ENCODE data around the gene INKA2. TPM values are rescaled to one million over a fixed set of nuclear protein-coding genes. Genes with fewer than 3 reads are reported as not detected.

The INKA2 gene
- total RNA-seq, 1 donor from 2014 or later: 5.5 TPM

GRCh38 chr1:111729946-111730681 is 9.1 kb downstream of the INKA2 start:
- no peaks in the 10 kb centered on the region for H3K9me3 Mint-ChIP-seq (ENCODE audit: unreplicated experiment)
- peak overlapping the region; percentile 20 for H3K27ac Mint-ChIP-seq (ENCODE audit: unreplicated experiment)
- TF ChIP-seq, protein P1, sequence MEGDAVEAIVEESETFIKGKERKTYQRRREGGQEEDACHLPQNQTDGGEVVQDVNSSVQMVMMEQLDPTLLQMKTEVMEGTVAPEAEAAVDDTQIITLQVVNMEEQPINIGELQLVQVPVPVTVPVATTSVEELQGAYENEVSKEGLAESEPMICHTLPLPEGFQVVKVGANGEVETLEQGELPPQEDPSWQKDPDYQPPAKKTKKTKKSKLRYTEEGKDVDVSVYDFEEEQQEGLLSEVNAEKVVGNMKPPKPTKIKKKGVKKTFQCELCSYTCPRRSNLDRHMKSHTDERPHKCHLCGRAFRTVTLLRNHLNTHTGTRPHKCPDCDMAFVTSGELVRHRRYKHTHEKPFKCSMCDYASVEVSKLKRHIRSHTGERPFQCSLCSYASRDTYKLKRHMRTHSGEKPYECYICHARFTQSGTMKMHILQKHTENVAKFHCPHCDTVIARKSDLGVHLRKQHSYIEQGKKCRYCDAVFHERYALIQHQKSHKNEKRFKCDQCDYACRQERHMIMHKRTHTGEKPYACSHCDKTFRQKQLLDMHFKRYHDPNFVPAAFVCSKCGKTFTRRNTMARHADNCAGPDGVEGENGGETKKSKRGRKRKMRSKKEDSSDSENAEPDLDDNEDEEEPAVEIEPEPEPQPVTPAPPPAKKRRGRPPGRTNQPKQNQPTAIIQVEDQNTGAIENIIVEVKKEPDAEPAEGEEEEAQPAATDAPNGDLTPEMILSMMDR (IDR thresholded peaks at IDR 0.05): no peak
- no peaks in the 10 kb centered on the region for H3K27me3 Mint-ChIP-seq (ENCODE audit: unreplicated experiment)
- no peak overlapping the region for H3K4me3 Mint-ChIP-seq (ENCODE audit: unreplicated experiment)
- H3K36me3 Mint-ChIP-seq (ENCODE audit: unreplicated experiment): no peaks in the 10 kb centered on the region
- DNase-seq (ENCODE audit: extremely low spot score, unreplicated experiment): peak; percentile 56
- peaks cover 7% of the 10 kb centered on the region for H3K4me1 Mint-ChIP-seq (ENCODE audit: unreplicated experiment)

DNA sequence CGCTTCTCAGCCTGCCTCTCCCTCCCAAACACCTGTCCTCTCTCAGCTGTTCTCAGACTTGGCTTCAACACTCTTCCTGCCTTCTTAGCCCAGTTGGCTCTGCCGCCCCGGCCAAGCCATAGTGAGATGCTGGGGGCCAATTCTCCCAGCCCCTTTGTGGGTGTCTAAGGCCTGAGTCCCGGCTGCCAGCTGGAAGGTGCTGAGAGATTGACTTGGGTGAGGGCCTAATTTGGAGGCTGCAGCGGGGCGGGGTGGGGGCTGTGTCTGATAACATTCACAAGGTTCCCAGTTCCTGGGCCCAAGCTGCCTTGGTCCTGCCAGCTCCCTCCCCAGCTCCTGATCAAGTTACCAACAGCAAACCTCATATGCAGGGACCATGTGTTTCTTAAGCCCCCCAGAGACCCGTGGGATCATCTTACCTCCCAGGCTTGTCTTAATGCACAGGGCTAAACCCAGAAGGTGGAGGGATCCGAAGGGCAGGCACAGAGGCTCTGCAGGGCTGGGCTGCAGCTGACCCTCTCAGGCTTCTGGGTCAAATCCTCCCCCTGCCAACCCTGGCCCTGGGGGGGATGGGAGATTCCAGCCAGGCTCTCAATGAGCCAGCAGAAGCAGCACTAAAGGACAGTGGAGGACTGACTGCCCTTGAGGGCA is 9.8 kb downstream of the INKA2 start:
- DNase-seq (ENCODE audit: extremely low spot score, unreplicated experiment): peak; percentile 80
- Mint-ChIP-seq H3K4me1 (ENCODE audit: unreplicated experiment) (peaks cover 11% of the 10 kb centered on the region), H3K27ac (ENCODE audit: unreplicated experiment) (no peak overlapping the region), H3K9me3 (ENCODE audit: unreplicated experiment) (no peaks in the 10 kb centered on the region), H3K4me3 (ENCODE audit: unreplicated experiment) (no peak overlapping the region), H3K27me3 (ENCODE audit: unreplicated experiment) (no peaks in the 10 kb centered on the region), H3K36me3 (ENCODE audit: unreplicated experiment) (no peaks in the 10 kb centered on the region)
- TF ChIP-seq, protein P1 (IDR thresholded peaks at IDR 0.05): no peak

GRCh38 chr1:111727056-111727455 is 12.1 kb downstream of the INKA2 start:
- Mint-ChIP-seq H3K27me3 (ENCODE audit: unreplicated experiment) (no peaks in the 10 kb centered on the region), H3K9me3 (ENCODE audit: unreplicated experiment) (no peaks in the 10 kb centered on the region), H3K4me1 (ENCODE audit: unreplicated experiment) (peaks cover 5% of the 10 kb centered on the region), H3K27ac (ENCODE audit: unreplicated experiment) (no peak overlapping the region), H3K36me3 (ENCODE audit: unreplicated experiment) (no peaks in the 10 kb centered on the region), H3K4me3 (ENCODE audit: unreplicated experiment) (no peak overlapping the region)
- TF ChIP-seq, protein P1 (IDR thresholded peaks at IDR 0.05): no peak
- DNase-seq (ENCODE audit: extremely low spot score, unreplicated experiment): no peak

DNA sequence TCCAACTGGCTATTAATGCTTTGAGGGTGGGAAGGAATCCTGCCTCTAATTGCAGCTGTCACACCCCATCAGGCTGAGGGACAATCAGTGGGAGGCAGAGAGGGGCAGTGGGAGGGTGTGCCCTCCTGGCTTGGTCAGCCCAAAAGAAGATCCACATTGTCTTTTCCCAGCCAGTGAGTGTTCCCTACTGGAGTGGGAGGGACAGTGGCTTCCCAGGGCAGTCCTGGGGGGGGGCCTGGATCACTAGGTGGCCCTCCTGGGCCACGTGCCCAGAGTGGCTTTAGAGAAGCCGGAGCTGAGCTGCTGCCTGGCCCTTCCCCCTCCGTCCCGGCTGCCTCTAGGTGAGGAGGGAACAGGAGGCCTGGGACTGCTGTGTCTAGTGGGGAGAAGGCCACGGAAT is 14.0 kb downstream of the INKA2 start:
- Mint-ChIP-seq H3K9me3 (ENCODE audit: unreplicated experiment) (no peaks in the 10 kb centered on the region), H3K4me1 (ENCODE audit: unreplicated experiment) (peaks cover 18% of the 10 kb centered on the region), H3K27ac (ENCODE audit: unreplicated experiment) (no peak overlapping the region), H3K27me3 (ENCODE audit: unreplicated experiment) (no peaks in the 10 kb centered on the region), H3K36me3 (ENCODE audit: unreplicated experiment) (no peaks in the 10 kb centered on the region), H3K4me3 (ENCODE audit: unreplicated experiment) (no peak overlapping the region)
- DNase-seq (ENCODE audit: extremely low spot score, unreplicated experiment): peak; percentile 71
- TF ChIP-seq, protein P1 (IDR thresholded peaks at IDR 0.05): no peak

DNA sequence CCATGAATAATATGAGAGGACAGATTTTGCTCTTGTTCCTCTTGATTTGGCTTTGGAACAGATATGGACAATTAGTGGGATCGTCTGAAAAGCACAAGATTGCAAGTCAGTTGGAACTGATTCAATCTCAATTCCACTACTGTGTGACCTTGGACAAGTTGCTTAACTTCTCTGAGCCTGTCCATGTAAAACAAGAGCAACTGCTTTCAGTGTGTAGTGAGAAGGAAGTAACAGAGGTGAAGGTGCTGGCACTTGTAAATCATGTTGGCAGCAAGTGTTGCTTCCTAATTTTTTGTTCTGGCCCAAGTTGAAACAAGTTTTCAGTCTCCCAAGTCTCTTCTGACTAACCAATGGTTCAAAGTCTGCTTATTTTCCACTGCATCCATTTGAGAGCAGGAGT is 15.3 kb downstream of the INKA2 start:
- TF ChIP-seq, protein P1 (IDR thresholded peaks at IDR 0.05): no peak
- no peak for DNase-seq (ENCODE audit: extremely low spot score, unreplicated experiment)
- Mint-ChIP-seq H3K27ac (ENCODE audit: unreplicated experiment) (no peak overlapping the region), H3K27me3 (ENCODE audit: unreplicated experiment) (no peaks in the 10 kb centered on the region), H3K36me3 (ENCODE audit: unreplicated experiment) (no peaks in the 10 kb centered on the region), H3K4me1 (ENCODE audit: unreplicated experiment) (peaks cover 18% of the 10 kb centered on the region), H3K9me3 (ENCODE audit: unreplicated experiment) (no peaks in the 10 kb centered on the region), H3K4me3 (ENCODE audit: unreplicated experiment) (no peak overlapping the region)

Data from osteocyte (in vitro differentiated cells).